SK-N-SH (cell line): Measurements from ENCODE around the gene CACNA2D1. TPM values are rescaled to one million over a fixed set of nuclear protein-coding genes. Genes with fewer than 3 reads are reported as not detected.

Experiments used
- CTCF ChIA-PET: fragments of 300-600, 350-600 bp; formaldehyde crosslinking; extraction: SDS; loops from one replicate; lab custom pipeline; 2021; lab: Yijun Ruan, JAX
- POLR2A ChIA-PET: fragments of 350-600 bp; sonication (Branson Sonifier 250); formaldehyde crosslinking; extraction: SDS; loops from one replicate; lab custom pipeline; 2020; ENCODE audit warnings: antibody characterized with exemption, inconsistent platforms; lab: Yijun Ruan, JAX
- DNase-seq: peaks from one replicate; pipeline ENCODE4 v3.0.0; 2012
- H2AFZ ChIP-seq: fragments of 200-600 bp; sonication (generic); 2 replicates; pipeline ENCODE4 v1.8.1; 2016; ENCODE audit warnings: antibody characterized with exemption, mild to moderate bottlenecking, low read depth
- H3F3A ChIP-seq: fragments of 200-600 bp; sonication (generic); replicated peaks from 2 replicates; pipeline ENCODE3; 2016; ENCODE audit warnings: antibody characterized with exemption, mild to moderate bottlenecking; ENCODE audit not compliant: insufficient read depth
- H3K27ac ChIP-seq, 2 experiments: fragments of 200-500 bp in 1 of 2; fragments of 200-600 bp in 1 of 2; sonication (Bioruptor generic) in 1 of 2; sonication (generic), shearing (Covaris generic) in 1 of 2; 2 replicates each; pipeline versions ENCODE4 v1.5.1 to v1.6.1; 2014 to 2016; ENCODE audit warnings: low read depth in 2 of 2, inconsistent platforms in 1 of 2, low read length in 1 of 2, mild to moderate bottlenecking in 1 of 2, mixed read lengths in 1 of 2
- H3K27me3 ChIP-seq: fragments of 200-600 bp; sonication (generic), shearing (Covaris generic); 2 replicates; pipeline ENCODE4 v1.6.1; 2016; ENCODE audit warnings: mixed run types; ENCODE audit not compliant: insufficient read depth
- H3K36me3 ChIP-seq, 2 experiments: fragments of 200-500 bp in 1 of 2; fragments of 200-600 bp in 1 of 2; sonication (Bioruptor generic) in 1 of 2; sonication (generic) in 1 of 2; replicated peaks in 1 of 2; 2 replicates each; pipeline versions ENCODE3 to v1.5.1; 2014 to 2016; ENCODE audit warnings: low read length in 1 of 2, mild to moderate bottlenecking in 1 of 2; ENCODE audit not compliant: insufficient read depth in 2 of 2, control insufficient read depth in 1 of 2
- H3K4me1 ChIP-seq, 2 experiments: fragments of 200-500 bp in 1 of 2; fragments of 200-600 bp in 1 of 2; sonication (Bioruptor generic) in 1 of 2; sonication (generic), shearing (Covaris generic) in 1 of 2; 2 replicates each; pipeline versions ENCODE4 v1.5.1 to v1.6.1; 2014 to 2016; ENCODE audit warnings: low read depth in 1 of 2, low read length in 1 of 2, mixed run types in 1 of 2; ENCODE audit not compliant: insufficient read depth in 2 of 2, control insufficient read depth in 1 of 2
- H3K4me2 ChIP-seq: fragments of 200-600 bp; sonication (generic), shearing (Covaris generic); 2 replicates; pipeline ENCODE4 v1.6.1; 2017; ENCODE audit warnings: mixed run types
- H3K4me3 ChIP-seq, 2 experiments: fragments of 200-500 bp in 1 of 2; fragments of 200-600 bp in 1 of 2; sonication (Bioruptor generic) in 1 of 2; sonication (generic), shearing (Covaris generic) in 1 of 2; 2 replicates each; pipeline versions ENCODE4 v1.5.1 to v1.8.1; 2014 to 2016; ENCODE audit warnings: low read depth in 2 of 2, inconsistent platforms in 1 of 2, low read length in 1 of 2, mild to moderate bottlenecking in 1 of 2, mixed read lengths in 1 of 2, moderate library complexity in 1 of 2
- H3K79me2 ChIP-seq: fragments of 200-600 bp; sonication (generic); 2 replicates; pipeline ENCODE4 v1.8.1; 2017; ENCODE audit warnings: mild to moderate bottlenecking; ENCODE audit not compliant: insufficient read depth
- H3K9ac ChIP-seq: fragments of 200-600 bp; sonication (generic); 2 replicates; pipeline ENCODE4 v1.6.1; 2017; ENCODE audit warnings: mixed run types
- H3K9me2 ChIP-seq: fragments of 200-600 bp; sonication (generic); 2 replicates; pipeline ENCODE4 v1.6.1; 2017; ENCODE audit warnings: mixed run types
- H3K9me3 ChIP-seq: fragments of 200-600 bp; sonication (generic); 2 replicates; pipeline ENCODE4 v1.6.1; 2017; ENCODE audit warnings: mixed run types, mild to moderate bottlenecking, moderate library complexity
- H4K20me1 ChIP-seq: fragments of 200-600 bp; sonication (generic); 2 replicates; pipeline ENCODE4 v1.6.1; 2017; ENCODE audit warnings: mild to moderate bottlenecking, mixed run types; ENCODE audit not compliant: insufficient read depth
- FOXM1 ChIP-seq: IDR thresholded peaks from 2 replicates; pipeline ENCODE4 v1.4.0; 2012; ENCODE audit warnings: low read depth, mild to moderate bottlenecking
- IRF3 ChIP-seq: fragments of 150-350 bp; IDR thresholded peaks from 2 replicates; pipeline ENCODE4 v1.6.1; 2016; ENCODE audit warnings: mild to moderate bottlenecking, low read depth, low read length
- JUND ChIP-seq: IDR thresholded peaks from 2 replicates; pipeline ENCODE4 v1.4.0; 2012
- MEF2A ChIP-seq: IDR thresholded peaks from 2 replicates; pipeline ENCODE4 v1.4.0; 2012; ENCODE audit warnings: low read depth, borderline replicate concordance
- NRF1 ChIP-seq: IDR thresholded peaks from 2 replicates; pipeline ENCODE4 v1.6.1; 2012; ENCODE audit warnings: low read depth, mild to moderate bottlenecking, low read length
- RAD21 ChIP-seq: IDR thresholded peaks from 2 replicates; pipeline ENCODE4 v1.6.1; 2012; ENCODE audit warnings: mild to moderate bottlenecking, low read length
- RFX5 ChIP-seq: IDR thresholded peaks from 2 replicates; pipeline ENCODE4 v1.6.1; 2012; ENCODE audit warnings: mild to moderate bottlenecking, improper control_type of control experiment, low read length
- TAF1 ChIP-seq: IDR thresholded peaks from 2 replicates; pipeline ENCODE4 v1.6.1; 2012; ENCODE audit warnings: low read depth, mild to moderate bottlenecking, low read length, moderate library complexity, borderline replicate concordance
- TCF12 ChIP-seq: IDR thresholded peaks from 2 replicates; pipeline ENCODE4 v1.4.0; 2012
- TEAD4 ChIP-seq: IDR thresholded peaks from 2 replicates; pipeline ENCODE4 v1.4.0; 2012; ENCODE audit warnings: mild to moderate bottlenecking, borderline replicate concordance; ENCODE audit not compliant: insufficient read depth
- WGBS: methylation state at CpG from one replicate; pipeline ENCODE4 v1.1.6; 2017; ENCODE audit warnings: low lambda C conversion rate; 5-methylcytosine and 5-hydroxymethylcytosine counted together
- polyA plus RNA-seq, 3 experiments: library from polyadenylated mRNA; depleted of rRNA; stranded (reverse); fragments of >200 nt; gene quantifications; 2 replicates each; pipeline ENCODE4 v1.2.3, GENCODE V29; 2012
- TF ChIP-seq, protein P1 (sequence below): fragments of 200-600 bp; sonication (generic); IDR thresholded peaks from 2 replicates; pipeline ENCODE4 v1.6.1; 2017; ENCODE audit warnings: antibody characterized with exemption, mild to moderate bottlenecking, moderate library complexity
- TF ChIP-seq, protein P2 (sequence below): IDR thresholded peaks from 2 replicates; pipeline ENCODE4 v1.4.0; 2012; ENCODE audit warnings: low read depth, borderline replicate concordance
- TF ChIP-seq, protein P3 (sequence below): IDR thresholded peaks from 2 replicates; pipeline ENCODE4 v1.6.1; 2012; ENCODE audit warnings: mild to moderate bottlenecking, low read depth, low read length, moderate library complexity
- TF ChIP-seq, protein P4 (sequence below): IDR thresholded peaks from 2 replicates; pipeline ENCODE4 v1.4.0; 2012; ENCODE audit warnings: low read depth, borderline replicate concordance
- TF ChIP-seq, protein P5 (sequence below): IDR thresholded peaks from 2 replicates; pipeline ENCODE4 v1.4.0; 2012; ENCODE audit warnings: low read depth

The CACNA2D1 gene
- polyA plus RNA-seq, 1 of the 3 experiments (the other 2 are of a cell fraction): 3.4 TPM

GRCh38 chr7:81919494-81919893 lies 524.1 kb downstream of the CACNA2D1 start:
- no peak for DNase-seq
- no peaks in the 10 kb centered on the region for H3K4me1 ChIP-seq
- no peak overlapping the region for H3K4me3 ChIP-seq
- H3K9ac ChIP-seq: no peak overlapping the region
- ChIA-PET POLR2A (no interaction called here), CTCF (interaction anchor here (2.4 kb wide), 1 partner anchor 11 kb away, joined by 4 read pairs; no protein-coding TSS in a partner anchor)
- no peaks in the 10 kb centered on the region for H3K9me3 ChIP-seq
- H3K27me3 ChIP-seq: no peaks in the 10 kb centered on the region
- no peaks in the 10 kb centered on the region for H4K20me1 ChIP-seq
- no peaks in the 10 kb centered on the region for H3K36me3 ChIP-seq
- 58% methylated on average over 1 of the region's 3 CpGs for WGBS
- no peak overlapping the region for H2AFZ ChIP-seq
- no peak overlapping the region for H3K27ac ChIP-seq
- H3F3A ChIP-seq: no peaks in the 10 kb centered on the region
- no peaks in the 10 kb centered on the region for H3K9me2 ChIP-seq
- no peak overlapping the region for H3K4me2 ChIP-seq
- no peaks in the 10 kb centered on the region for H3K79me2 ChIP-seq
- TF ChIP-seq IRF3: no peak

GRCh38 chr7:81908220-81908619 lies 535.4 kb downstream of the CACNA2D1 start:
- Histone ChIP-seq H3K36me3 (no peaks in the 10 kb centered on the region), H3K27me3 (no peaks in the 10 kb centered on the region), H3K4me2 (no peak overlapping the region), H3K9me3 (0 out of 2 replicates have a peak, but pooled peaks cover 7% of the 10 kb centered on the region), H3K9ac (no peak overlapping the region), H3K4me3 (no peak overlapping the region), H3K9me2 (no peaks in the 10 kb centered on the region), H4K20me1 (no peaks in the 10 kb centered on the region), H3K27ac (no peak overlapping the region), H2AFZ (no peak overlapping the region), H3K4me1 (no peaks in the 10 kb centered on the region), H3F3A (no peaks in the 10 kb centered on the region), H3K79me2 (no peaks in the 10 kb centered on the region)
- 53% methylated on average over 2 of the region's 2 CpGs for WGBS
- ChIA-PET POLR2A (no interaction called here), CTCF (interaction anchor here (1.5 kb wide), 1 partner anchor 10 kb away, joined by 3 read pairs; no protein-coding TSS in a partner anchor)
- TF ChIP-seq TCF12 (no peak), RFX5 (no peak), NRF1 (no peak), MEF2A (no peak), IRF3 (no peak), TAF1 (no peak), FOXM1 (no peak), RAD21 (no peak), TEAD4 (no peak), JUND (no peak)
- TF ChIP-seq, protein P1, sequence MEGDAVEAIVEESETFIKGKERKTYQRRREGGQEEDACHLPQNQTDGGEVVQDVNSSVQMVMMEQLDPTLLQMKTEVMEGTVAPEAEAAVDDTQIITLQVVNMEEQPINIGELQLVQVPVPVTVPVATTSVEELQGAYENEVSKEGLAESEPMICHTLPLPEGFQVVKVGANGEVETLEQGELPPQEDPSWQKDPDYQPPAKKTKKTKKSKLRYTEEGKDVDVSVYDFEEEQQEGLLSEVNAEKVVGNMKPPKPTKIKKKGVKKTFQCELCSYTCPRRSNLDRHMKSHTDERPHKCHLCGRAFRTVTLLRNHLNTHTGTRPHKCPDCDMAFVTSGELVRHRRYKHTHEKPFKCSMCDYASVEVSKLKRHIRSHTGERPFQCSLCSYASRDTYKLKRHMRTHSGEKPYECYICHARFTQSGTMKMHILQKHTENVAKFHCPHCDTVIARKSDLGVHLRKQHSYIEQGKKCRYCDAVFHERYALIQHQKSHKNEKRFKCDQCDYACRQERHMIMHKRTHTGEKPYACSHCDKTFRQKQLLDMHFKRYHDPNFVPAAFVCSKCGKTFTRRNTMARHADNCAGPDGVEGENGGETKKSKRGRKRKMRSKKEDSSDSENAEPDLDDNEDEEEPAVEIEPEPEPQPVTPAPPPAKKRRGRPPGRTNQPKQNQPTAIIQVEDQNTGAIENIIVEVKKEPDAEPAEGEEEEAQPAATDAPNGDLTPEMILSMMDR: no peak
- TF ChIP-seq, protein P2, sequence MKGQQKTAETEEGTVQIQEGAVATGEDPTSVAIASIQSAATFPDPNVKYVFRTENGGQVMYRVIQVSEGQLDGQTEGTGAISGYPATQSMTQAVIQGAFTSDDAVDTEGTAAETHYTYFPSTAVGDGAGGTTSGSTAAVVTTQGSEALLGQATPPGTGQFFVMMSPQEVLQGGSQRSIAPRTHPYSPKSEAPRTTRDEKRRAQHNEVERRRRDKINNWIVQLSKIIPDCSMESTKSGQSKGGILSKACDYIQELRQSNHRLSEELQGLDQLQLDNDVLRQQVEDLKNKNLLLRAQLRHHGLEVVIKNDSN: no peak
- TF ChIP-seq, protein P3, sequence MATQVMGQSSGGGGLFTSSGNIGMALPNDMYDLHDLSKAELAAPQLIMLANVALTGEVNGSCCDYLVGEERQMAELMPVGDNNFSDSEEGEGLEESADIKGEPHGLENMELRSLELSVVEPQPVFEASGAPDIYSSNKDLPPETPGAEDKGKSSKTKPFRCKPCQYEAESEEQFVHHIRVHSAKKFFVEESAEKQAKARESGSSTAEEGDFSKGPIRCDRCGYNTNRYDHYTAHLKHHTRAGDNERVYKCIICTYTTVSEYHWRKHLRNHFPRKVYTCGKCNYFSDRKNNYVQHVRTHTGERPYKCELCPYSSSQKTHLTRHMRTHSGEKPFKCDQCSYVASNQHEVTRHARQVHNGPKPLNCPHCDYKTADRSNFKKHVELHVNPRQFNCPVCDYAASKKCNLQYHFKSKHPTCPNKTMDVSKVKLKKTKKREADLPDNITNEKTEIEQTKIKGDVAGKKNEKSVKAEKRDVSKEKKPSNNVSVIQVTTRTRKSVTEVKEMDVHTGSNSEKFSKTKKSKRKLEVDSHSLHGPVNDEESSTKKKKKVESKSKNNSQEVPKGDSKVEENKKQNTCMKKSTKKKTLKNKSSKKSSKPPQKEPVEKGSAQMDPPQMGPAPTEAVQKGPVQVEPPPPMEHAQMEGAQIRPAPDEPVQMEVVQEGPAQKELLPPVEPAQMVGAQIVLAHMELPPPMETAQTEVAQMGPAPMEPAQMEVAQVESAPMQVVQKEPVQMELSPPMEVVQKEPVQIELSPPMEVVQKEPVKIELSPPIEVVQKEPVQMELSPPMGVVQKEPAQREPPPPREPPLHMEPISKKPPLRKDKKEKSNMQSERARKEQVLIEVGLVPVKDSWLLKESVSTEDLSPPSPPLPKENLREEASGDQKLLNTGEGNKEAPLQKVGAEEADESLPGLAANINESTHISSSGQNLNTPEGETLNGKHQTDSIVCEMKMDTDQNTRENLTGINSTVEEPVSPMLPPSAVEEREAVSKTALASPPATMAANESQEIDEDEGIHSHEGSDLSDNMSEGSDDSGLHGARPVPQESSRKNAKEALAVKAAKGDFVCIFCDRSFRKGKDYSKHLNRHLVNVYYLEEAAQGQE: no peak
- TF ChIP-seq, protein P4, sequence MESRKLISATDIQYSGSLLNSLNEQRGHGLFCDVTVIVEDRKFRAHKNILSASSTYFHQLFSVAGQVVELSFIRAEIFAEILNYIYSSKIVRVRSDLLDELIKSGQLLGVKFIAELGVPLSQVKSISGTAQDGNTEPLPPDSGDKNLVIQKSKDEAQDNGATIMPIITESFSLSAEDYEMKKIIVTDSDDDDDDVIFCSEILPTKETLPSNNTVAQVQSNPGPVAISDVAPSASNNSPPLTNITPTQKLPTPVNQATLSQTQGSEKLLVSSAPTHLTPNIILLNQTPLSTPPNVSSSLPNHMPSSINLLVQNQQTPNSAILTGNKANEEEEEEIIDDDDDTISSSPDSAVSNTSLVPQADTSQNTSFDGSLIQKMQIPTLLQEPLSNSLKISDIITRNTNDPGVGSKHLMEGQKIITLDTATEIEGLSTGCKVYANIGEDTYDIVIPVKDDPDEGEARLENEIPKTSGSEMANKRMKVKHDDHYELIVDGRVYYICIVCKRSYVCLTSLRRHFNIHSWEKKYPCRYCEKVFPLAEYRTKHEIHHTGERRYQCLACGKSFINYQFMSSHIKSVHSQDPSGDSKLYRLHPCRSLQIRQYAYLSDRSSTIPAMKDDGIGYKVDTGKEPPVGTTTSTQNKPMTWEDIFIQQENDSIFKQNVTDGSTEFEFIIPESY: no peak
- TF ChIP-seq, protein P5, sequence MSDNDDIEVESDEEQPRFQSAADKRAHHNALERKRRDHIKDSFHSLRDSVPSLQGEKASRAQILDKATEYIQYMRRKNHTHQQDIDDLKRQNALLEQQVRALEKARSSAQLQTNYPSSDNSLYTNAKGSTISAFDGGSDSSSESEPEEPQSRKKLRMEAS: no peak
- DNase-seq: no peak
